Smooth muscle cell (in vitro differentiated cells): Measurements from ENCODE around the gene ADGRG1. TPM values are rescaled to one million over a fixed set of nuclear protein-coding genes. Genes with fewer than 3 reads are reported as not detected.

Experiments used
- DNase-seq: peaks from one replicate; lab custom pipeline; 2025; ENCODE audit not compliant: unreplicated experiment; lab: John Stamatoyannopoulos, UW
- H2AFZ ChIP-seq: fragments of 200-600 bp; sonication (generic); 2 replicates; pipeline ENCODE4 v1.6.0; 2016; ENCODE audit warnings: antibody characterized with exemption, low read depth, mild to moderate bottlenecking
- H3F3A ChIP-seq: fragments of 200-600 bp; sonication (generic); 2 replicates; pipeline ENCODE4 v1.6.0; 2017; ENCODE audit warnings: antibody characterized with exemption, low read depth
- H3K27ac ChIP-seq: fragments of 200-600 bp; sonication (generic); 2 replicates; pipeline ENCODE4 v1.5.1; 2016; ENCODE audit warnings: low read depth, mild to moderate bottlenecking
- H3K27me3 ChIP-seq: fragments of 200-600 bp; sonication (generic); 2 replicates; pipeline ENCODE4 v1.6.1; 2016; ENCODE audit warnings: low read depth, mild to moderate bottlenecking
- H3K36me3 ChIP-seq: fragments of 200-600 bp; sonication (generic); 2 replicates; pipeline ENCODE4 v1.5.1; 2016; ENCODE audit warnings: low read depth
- H3K4me1 ChIP-seq: fragments of 200-600 bp; sonication (generic); 2 replicates; pipeline ENCODE4 v1.5.1; 2016; ENCODE audit warnings: low read depth
- H3K4me2 ChIP-seq: fragments of 200-600 bp; sonication (generic); 2 replicates; pipeline ENCODE4 v1.6.0; 2016; ENCODE audit warnings: mild to moderate bottlenecking
- H3K4me3 ChIP-seq: fragments of 200-600 bp; sonication (generic); 2 replicates; pipeline ENCODE4 v1.5.1; 2016; ENCODE audit warnings: mild to moderate bottlenecking
- H3K79me2 ChIP-seq: fragments of 200-600 bp; sonication (generic); 2 replicates; pipeline ENCODE4 v1.6.0; 2016; ENCODE audit warnings: low read depth, mild to moderate bottlenecking
- H3K9ac ChIP-seq: fragments of 200-600 bp; sonication (generic); 2 replicates; pipeline ENCODE4 v1.6.0; 2016; ENCODE audit warnings: low read depth
- H3K9me3 ChIP-seq: fragments of 200-600 bp; sonication (generic); replicated peaks from 2 replicates; pipeline ENCODE4 v1.5.1; 2016; ENCODE audit warnings: low read depth
- H4K20me1 ChIP-seq: fragments of 200-600 bp; sonication (generic); 2 replicates; pipeline ENCODE4 v1.6.0; 2016; ENCODE audit warnings: low read depth
- whole genome bisulfite sequencing: methylation state at CpG from one replicate; pipeline ENCODE4 v1.1.7; 2016; ENCODE audit warnings: low lambda C conversion rate; 5-methylcytosine and 5-hydroxymethylcytosine counted together
- polyA plus RNA-seq: library from polyadenylated mRNA; unstranded; fragments of >200 nt; fragmentation: Nextera tagmentation; extraction: Ambion mirVana; gene quantifications from 2 replicates; pipeline ENCODE4 v1.2.1, GENCODE V29; 2016
- total RNA-seq: library from RNA; depleted of rRNA; stranded (reverse); fragments of >200 nt; gene quantifications from 2 replicates; pipeline ENCODE4 v1.2.3, GENCODE V29; 2014
- TF ChIP-seq, protein P1 (sequence below): fragments of 200-600 bp; sonication (generic); IDR thresholded peaks from 2 replicates; pipeline ENCODE4 v1.5.1; 2017; ENCODE audit warnings: borderline replicate concordance, mild to moderate bottlenecking, antibody characterized with exemption; ENCODE audit not compliant: insufficient read depth, poor library complexity, severe bottlenecking

ADGRG1 gene
- total and polyA plus RNA-seq, 2 experiments from 2014 or later, result 15.3 to 32.0 TPM

DNA sequence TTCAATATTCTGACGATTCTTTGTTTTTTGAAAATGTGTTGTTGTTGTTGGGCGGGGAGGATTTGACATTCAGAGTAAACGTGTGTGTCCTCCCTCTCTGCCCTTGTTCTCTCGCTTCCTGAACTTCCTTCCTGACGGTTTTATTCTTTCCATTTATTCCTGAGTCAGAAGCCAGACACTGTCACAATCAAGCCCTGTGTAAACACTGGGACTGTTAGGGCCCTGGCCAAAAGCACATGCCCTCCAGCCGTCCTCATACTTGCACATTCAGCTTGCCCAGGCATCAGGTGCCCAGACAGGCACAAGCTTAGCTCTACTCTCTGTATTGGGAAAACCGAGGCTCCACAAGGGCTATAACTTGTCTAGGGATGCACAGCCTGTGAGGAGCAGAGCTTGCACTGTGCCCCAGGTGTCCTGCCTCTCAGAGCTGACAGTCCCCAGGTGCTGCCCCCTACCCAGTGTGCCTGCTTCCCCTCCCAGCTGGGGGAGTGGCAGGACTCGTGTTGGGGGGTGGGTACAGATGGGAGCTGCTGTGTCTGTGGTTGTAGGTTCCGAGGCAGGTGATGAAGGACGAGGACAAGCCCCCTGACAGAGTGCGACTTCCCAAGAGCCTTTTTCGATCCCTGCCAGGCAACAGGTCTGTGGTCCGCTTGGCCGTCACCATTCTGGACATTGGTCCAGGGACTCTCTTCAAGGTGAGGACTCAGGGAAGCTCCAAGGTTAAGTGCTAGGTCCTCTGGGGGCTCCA lies 49.4 kb downstream of the ADGRG1 start:
- Histone ChIP-seq H3K27ac (no peak overlapping the region), H3K9me3 (no peaks in the 10 kb centered on the region), H3K36me3 (no peaks in the 10 kb centered on the region), H3K27me3 (no peaks in the 10 kb centered on the region), H3K9ac (no peak overlapping the region), H3K4me2 (no peak overlapping the region), H4K20me1 (no peaks in the 10 kb centered on the region), H3F3A (no peaks in the 10 kb centered on the region), H3K79me2 (no peaks in the 10 kb centered on the region), H2AFZ (no peak overlapping the region), H3K4me3 (no peak overlapping the region), H3K4me1 (peaks cover 12% of the 10 kb centered on the region)
- 73% methylated on average over 14 of the region's 14 CpGs for WGBS
- no peak for DNase-seq
- TF ChIP-seq, protein P1, sequence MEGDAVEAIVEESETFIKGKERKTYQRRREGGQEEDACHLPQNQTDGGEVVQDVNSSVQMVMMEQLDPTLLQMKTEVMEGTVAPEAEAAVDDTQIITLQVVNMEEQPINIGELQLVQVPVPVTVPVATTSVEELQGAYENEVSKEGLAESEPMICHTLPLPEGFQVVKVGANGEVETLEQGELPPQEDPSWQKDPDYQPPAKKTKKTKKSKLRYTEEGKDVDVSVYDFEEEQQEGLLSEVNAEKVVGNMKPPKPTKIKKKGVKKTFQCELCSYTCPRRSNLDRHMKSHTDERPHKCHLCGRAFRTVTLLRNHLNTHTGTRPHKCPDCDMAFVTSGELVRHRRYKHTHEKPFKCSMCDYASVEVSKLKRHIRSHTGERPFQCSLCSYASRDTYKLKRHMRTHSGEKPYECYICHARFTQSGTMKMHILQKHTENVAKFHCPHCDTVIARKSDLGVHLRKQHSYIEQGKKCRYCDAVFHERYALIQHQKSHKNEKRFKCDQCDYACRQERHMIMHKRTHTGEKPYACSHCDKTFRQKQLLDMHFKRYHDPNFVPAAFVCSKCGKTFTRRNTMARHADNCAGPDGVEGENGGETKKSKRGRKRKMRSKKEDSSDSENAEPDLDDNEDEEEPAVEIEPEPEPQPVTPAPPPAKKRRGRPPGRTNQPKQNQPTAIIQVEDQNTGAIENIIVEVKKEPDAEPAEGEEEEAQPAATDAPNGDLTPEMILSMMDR, result no peak

DNA sequence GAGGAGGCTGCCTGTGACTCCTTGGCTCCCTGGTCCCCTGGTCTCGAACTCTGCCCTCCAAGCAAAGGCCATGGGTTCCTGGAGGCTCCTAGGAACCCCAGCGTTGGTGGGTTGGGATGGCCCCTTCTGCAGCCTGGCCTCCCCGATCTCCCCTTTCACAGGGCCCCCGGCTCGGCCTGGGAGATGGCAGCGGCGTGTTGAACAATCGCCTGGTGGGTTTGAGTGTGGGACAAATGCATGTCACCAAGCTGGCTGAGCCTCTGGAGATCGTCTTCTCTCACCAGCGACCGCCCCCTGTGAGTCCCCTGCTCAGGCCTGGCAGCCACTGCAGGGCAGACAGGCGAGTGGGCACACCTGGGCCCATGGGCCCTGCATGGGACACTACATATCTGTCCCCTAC lies 50.6 kb downstream of the ADGRG1 start:
- Histone ChIP-seq H4K20me1 (no peaks in the 10 kb centered on the region), H3K79me2 (no peaks in the 10 kb centered on the region), H3K9ac (no peak overlapping the region), H3K9me3 (no peaks in the 10 kb centered on the region), H3K4me1 (peaks cover 12% of the 10 kb centered on the region), H2AFZ (no peak overlapping the region), H3K27ac (no peak overlapping the region), H3K27me3 (no peaks in the 10 kb centered on the region), H3K36me3 (no peaks in the 10 kb centered on the region), H3K4me3 (no peak overlapping the region), H3F3A (no peaks in the 10 kb centered on the region), H3K4me2 (no peak overlapping the region)
- TF ChIP-seq, protein P1, result no peak
- 86% methylated on average over 12 of the region's 12 CpGs for WGBS
- DNase-seq, result no peak

DNA sequence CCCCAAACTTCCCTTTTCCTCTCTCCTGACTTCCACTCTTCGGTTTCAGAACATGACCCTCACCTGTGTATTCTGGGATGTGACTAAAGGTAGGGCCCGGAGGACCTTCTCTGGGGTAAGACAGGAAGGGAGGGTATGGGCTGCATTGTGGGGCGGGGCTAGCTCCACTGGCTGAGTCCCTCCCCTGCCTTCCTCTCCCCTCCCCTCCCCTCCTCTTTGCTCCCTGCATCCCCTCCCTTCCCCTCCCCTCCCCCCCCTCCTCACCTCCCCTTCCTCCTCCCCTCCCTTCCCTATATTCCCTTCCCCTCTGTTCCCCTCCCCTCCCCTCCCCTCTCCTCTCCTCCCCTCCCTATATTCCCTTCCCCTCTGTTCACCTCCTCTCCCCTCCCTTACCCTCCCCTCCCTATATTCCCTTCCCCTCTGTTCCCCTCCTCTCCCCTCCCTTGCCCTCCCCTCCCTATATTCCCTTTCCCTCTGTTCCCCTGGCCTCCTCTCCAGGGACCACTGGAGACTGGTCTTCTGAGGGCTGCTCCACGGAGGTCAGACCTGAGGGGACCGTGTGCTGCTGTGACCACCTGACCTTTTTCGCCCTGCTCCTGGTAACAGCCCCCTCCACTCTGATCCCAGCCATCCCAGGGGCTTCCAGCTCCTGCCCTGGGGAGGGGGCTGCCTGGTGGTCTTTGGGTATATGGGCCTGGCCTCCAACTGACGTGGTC lies 51.5 kb downstream of the ADGRG1 start:
- no peaks in the 10 kb centered on the region for H3K9me3 ChIP-seq
- H3K27me3 ChIP-seq, result no peaks in the 10 kb centered on the region
- no peaks in the 10 kb centered on the region for H4K20me1 ChIP-seq
- no peaks in the 10 kb centered on the region for H3K79me2 ChIP-seq
- DNase-seq, result no peak
- no peaks in the 10 kb centered on the region for H3F3A ChIP-seq
- peaks cover 12% of the 10 kb centered on the region for H3K4me1 ChIP-seq
- no peak overlapping the region for H2AFZ ChIP-seq
- H3K27ac ChIP-seq, result no peak overlapping the region
- H3K9ac ChIP-seq, result no peak overlapping the region
- TF ChIP-seq, protein P1, result no peak
- 89% methylated on average over 7 of the region's 7 CpGs for WGBS
- H3K4me3 ChIP-seq, result no peak overlapping the region
- H3K36me3 ChIP-seq, result no peaks in the 10 kb centered on the region
- H3K4me2 ChIP-seq, result no peak overlapping the region
